Measurements from ENCODE around the gene ATP9A. TPM values are rescaled to one million over a fixed set of nuclear protein-coding genes. Genes with fewer than 3 reads are reported as not detected.

The ATP9A gene
- total RNA-seq, 1 experiment from 2014 or later, result 18.6 TPM

DNA sequence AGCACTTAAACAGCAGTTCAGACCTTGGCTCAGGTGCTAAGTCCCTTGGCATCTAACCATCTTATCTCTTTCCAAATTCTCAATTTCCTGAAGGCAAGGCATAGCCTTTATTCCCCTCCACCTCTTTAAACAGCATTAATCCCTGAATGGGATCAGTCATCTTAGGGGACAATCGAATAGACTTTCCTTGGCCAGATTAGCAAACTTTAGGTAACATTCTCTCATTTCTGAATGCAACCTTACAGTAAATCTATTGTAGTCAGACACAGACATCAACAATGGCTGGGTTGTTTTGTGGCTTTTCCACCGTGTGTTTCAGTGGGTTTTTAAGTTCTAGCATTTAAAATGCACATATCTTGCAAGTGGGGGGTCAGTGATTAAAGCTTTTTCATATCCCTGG lies 56.8 kb downstream of the ATP9A start:
- POLR2A ChIA-PET (ENCODE audit: unreplicated experiment), result interaction anchor here (0.6 kb wide), 1 partner anchor 294 kb away, joined by 13 read pairs; no protein-coding TSS in a partner anchor
- TF ChIP-seq, protein P1, sequence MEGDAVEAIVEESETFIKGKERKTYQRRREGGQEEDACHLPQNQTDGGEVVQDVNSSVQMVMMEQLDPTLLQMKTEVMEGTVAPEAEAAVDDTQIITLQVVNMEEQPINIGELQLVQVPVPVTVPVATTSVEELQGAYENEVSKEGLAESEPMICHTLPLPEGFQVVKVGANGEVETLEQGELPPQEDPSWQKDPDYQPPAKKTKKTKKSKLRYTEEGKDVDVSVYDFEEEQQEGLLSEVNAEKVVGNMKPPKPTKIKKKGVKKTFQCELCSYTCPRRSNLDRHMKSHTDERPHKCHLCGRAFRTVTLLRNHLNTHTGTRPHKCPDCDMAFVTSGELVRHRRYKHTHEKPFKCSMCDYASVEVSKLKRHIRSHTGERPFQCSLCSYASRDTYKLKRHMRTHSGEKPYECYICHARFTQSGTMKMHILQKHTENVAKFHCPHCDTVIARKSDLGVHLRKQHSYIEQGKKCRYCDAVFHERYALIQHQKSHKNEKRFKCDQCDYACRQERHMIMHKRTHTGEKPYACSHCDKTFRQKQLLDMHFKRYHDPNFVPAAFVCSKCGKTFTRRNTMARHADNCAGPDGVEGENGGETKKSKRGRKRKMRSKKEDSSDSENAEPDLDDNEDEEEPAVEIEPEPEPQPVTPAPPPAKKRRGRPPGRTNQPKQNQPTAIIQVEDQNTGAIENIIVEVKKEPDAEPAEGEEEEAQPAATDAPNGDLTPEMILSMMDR (conservative IDR thresholded peaks at IDR 0.05), result no peak
- no peak for TF ChIP-seq EZH2 (IDR thresholded peaks at IDR 0.05; ENCODE audit: low read depth)
- Histone ChIP-seq H3K4me2 (no peak overlapping the region), H3K27me3 (ENCODE audit: insufficient read depth, low read depth) (no peaks in the 10 kb centered on the region), H3K4me1 (replicated peaks; ENCODE audit: insufficient read depth) (peaks cover 12% of the 10 kb centered on the region; the same call in 1 of the 2 replicates), H3K79me2 (ENCODE audit: low read depth) (no peaks in the 10 kb centered on the region), H3F3A (ENCODE audit: insufficient read depth, low read depth) (peaks cover 5% of the 10 kb centered on the region; the same call in 1 of the 2 replicates), H3K9me2 (ENCODE audit: insufficient read depth) (no peaks in the 10 kb centered on the region), H3K4me3 (no peak overlapping the region), H4K20me1 (ENCODE audit: insufficient read depth) (no peaks in the 10 kb centered on the region), H3K36me3 (ENCODE audit: low read depth) (no peaks in the 10 kb centered on the region), H2AFZ (no peak overlapping the region), H3K27ac (no peak overlapping the region), H3K9me3 (ENCODE audit: insufficient read depth, low read depth) (no peaks in the 10 kb centered on the region)
- no peak for DNase-seq
- intact Hi-C loops (cut with micrococcal nuclease; ENCODE audit: unreplicated experiment), result no loop called here
- CTCF ChIA-PET, result interaction anchor here (0.6 kb wide), 1 partner anchor 212 kb away, joined by 4 read pairs; no protein-coding TSS in a partner anchor
- BruUV-seq (replicated peaks), result no TSS peak

DNA sequence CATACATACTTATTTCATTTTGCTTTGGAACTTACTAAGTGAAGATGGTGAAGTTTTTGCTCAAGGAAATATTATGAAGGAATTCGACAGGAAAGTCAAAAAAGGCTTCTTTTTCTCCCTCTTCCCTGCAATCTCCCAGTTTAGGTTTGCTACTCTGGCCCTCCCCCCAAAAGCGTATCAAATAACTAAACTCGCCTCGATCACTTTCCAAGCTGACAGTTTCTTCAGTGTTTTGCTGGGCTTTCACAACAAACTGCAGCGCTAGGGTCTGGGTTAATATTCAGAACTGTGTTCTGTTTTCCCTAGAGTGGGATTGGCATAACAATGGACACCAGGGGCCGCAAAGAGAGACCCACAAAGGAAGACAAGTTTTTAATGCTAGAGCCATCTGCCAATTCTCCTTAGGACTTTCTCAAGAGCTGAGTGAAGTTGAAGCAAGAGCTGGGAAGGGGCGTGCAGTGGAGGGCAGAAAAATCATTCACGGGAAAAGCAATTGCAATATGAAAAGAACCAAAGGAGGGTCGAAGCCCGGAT lies 57.8 kb downstream of the ATP9A start:
- CTCF ChIA-PET, result no interaction called here

DNA sequence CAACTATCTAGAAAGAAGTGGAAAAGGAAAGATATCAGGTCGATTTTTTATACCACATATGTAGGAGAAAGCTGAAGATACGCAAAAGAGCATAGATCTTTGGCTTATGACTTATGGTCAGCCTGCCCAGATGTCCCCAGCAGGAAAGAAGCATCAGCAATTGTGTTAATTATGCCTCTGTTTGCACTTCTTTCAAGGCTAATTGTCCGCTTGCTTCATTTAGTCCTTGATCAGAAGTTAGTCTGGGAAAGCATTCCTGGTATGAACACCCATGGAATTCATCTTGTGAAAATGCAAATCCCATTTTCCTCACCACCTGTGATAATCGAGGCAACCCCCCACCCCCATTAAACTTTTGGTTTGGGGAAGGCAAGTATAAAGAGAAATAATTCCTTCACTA lies 62.8 kb downstream of the ATP9A start:
- H3K9me2 ChIP-seq (ENCODE audit: insufficient read depth), result no peaks in the 10 kb centered on the region
- CTCF ChIA-PET, result interaction anchor here (0.6 kb wide), 1 partner anchor 262 kb away, joined by 6 read pairs; no protein-coding TSS in a partner anchor
- no TSS peak for BruUV-seq (replicated peaks)

More for the DNA sequence above, 57.8 kb downstream of the ATP9A start:
- no peak overlapping the region for H3K4me2 ChIP-seq
- no TSS peak for BruUV-seq (replicated peaks)
- H3K4me1 ChIP-seq (replicated peaks; ENCODE audit: insufficient read depth), result 0 out of 2 replicates have a peak, but pooled peaks cover 2% of the 10 kb centered on the region
- intact Hi-C loops (cut with micrococcal nuclease; ENCODE audit: unreplicated experiment), result no loop called here
- no peaks in the 10 kb centered on the region for H3K27me3 ChIP-seq (ENCODE audit: insufficient read depth, low read depth)
- H3K4me3 ChIP-seq, result no peak overlapping the region
- TF ChIP-seq, protein P1 (conservative IDR thresholded peaks at IDR 0.05), result no peak
- no peak for TF ChIP-seq EZH2 (IDR thresholded peaks at IDR 0.05; ENCODE audit: low read depth)
- POLR2A ChIA-PET (ENCODE audit: unreplicated experiment), result interaction anchor here (0.7 kb wide), 1 partner anchor 126 kb away, joined by 3 read pairs; no protein-coding TSS in a partner anchor
- no peak overlapping the region for H3K27ac ChIP-seq
- peaks cover 2% of the 10 kb centered on the region; the same call in 1 of the 2 replicates for H3F3A ChIP-seq (ENCODE audit: insufficient read depth, low read depth)
- DNase-seq, result no peak
- H3K9me2 ChIP-seq (ENCODE audit: insufficient read depth), result no peaks in the 10 kb centered on the region
- no peaks in the 10 kb centered on the region for H4K20me1 ChIP-seq (ENCODE audit: insufficient read depth)
- no peaks in the 10 kb centered on the region for H3K9me3 ChIP-seq (ENCODE audit: insufficient read depth, low read depth)
- H3K79me2 ChIP-seq (ENCODE audit: low read depth), result no peaks in the 10 kb centered on the region
- no peak overlapping the region for H2AFZ ChIP-seq
- no peaks in the 10 kb centered on the region for H3K36me3 ChIP-seq (ENCODE audit: low read depth)

More for the DNA sequence above, 62.8 kb downstream of the ATP9A start:
- no peak overlapping the region for H2AFZ ChIP-seq
- no peak for DNase-seq
- H3K27me3 ChIP-seq (ENCODE audit: insufficient read depth, low read depth), result no peaks in the 10 kb centered on the region
- H3F3A ChIP-seq (ENCODE audit: insufficient read depth, low read depth), result no peaks in the 10 kb centered on the region; the same call in 1 of the 2 replicates
- no peak for TF ChIP-seq EZH2 (IDR thresholded peaks at IDR 0.05; ENCODE audit: low read depth)
- TF ChIP-seq, protein P1 (conservative IDR thresholded peaks at IDR 0.05), result no peak
- H3K27ac ChIP-seq, result no peak overlapping the region
- intact Hi-C loops (cut with micrococcal nuclease; ENCODE audit: unreplicated experiment), result no loop called here
- H4K20me1 ChIP-seq (ENCODE audit: insufficient read depth), result no peaks in the 10 kb centered on the region
- H3K9me3 ChIP-seq (ENCODE audit: insufficient read depth, low read depth), result no peaks in the 10 kb centered on the region
- POLR2A ChIA-PET (ENCODE audit: unreplicated experiment), result no interaction called here
- H3K4me3 ChIP-seq, result no peak overlapping the region
- H3K36me3 ChIP-seq (ENCODE audit: low read depth), result no peaks in the 10 kb centered on the region
- no peaks in the 10 kb centered on the region for H3K79me2 ChIP-seq (ENCODE audit: low read depth)
- H3K4me2 ChIP-seq, result no peak overlapping the region
- H3K4me1 ChIP-seq (replicated peaks; ENCODE audit: insufficient read depth), result no peaks in the 10 kb centered on the region
